NCI-H526 (cell line): ENCODE data around the gene KCNH3.
"Not testable (repeated sequence)": the region's sequence is repeated elsewhere in the genome, so short reads cannot be mapped to it uniquely, and the experiment has no call there.

Experiments
- DNase-seq, 2 experiments: peaks; one replicate each; lab custom pipeline; 2025; lab: John Stamatoyannopoulos, UW

KCNH3 gene

GRCh38 chr12:49538510-49539403 is at the start of gene KCNH3:
TSS of gene KCNH3 (plus strand) at chr12:49539030. CDS start at chr12:49539417, 387 bp downstream.
- peak; percentile 64 to 91 for DNase-seq

- no peak for DNase-seq
These were observed 49.7 kb upstream of the KCNH3 start for GRCh38 chr12:49489154-49489553.

- DNase-seq: no peak
These were observed 49.1 kb upstream of the KCNH3 start for GRCh38 chr12:49489720-49490119.

- DNase-seq: no peak
These were observed 47.0 kb upstream of the KCNH3 start for GRCh38 chr12:49491823-49492222.

- no peak for DNase-seq
These were observed 44.9 kb upstream of the KCNH3 start for GRCh38 chr12:49493900-49494299.

GRCh38 chr12:49496417-49497360 is 42.1 kb upstream of the KCNH3 start:
- no peak for DNase-seq

- no peak for DNase-seq
These were observed 36.9 kb upstream of the KCNH3 start for GRCh38 chr12:49501895-49502294.

GRCh38 chr12:49502590-49502989 is 36.2 kb upstream of the KCNH3 start:
- DNase-seq: no peak

GRCh38 chr12:49503674-49504180 is 35.1 kb upstream of the KCNH3 start:
- no peak for DNase-seq

GRCh38 chr12:49505672-49506071 is 33.2 kb upstream of the KCNH3 start:
- DNase-seq: no peak

GRCh38 chr12:49507139-49507538 is 31.7 kb upstream of the KCNH3 start:
- no peak for DNase-seq

- DNase-seq: not testable (repeated sequence)
These were observed 29.1 kb upstream of the KCNH3 start for GRCh38 chr12:49509681-49510080.

GRCh38 chr12:49511410-49511809 is 27.4 kb upstream of the KCNH3 start:
- DNase-seq: no peak

GRCh38 chr12:49512546-49512945 is 26.3 kb upstream of the KCNH3 start:
- no peak for DNase-seq

- no peak for DNase-seq
These were observed 23.6 kb upstream of the KCNH3 start for GRCh38 chr12:49515266-49515665.

- DNase-seq: no peak
These were observed 19.8 kb upstream of the KCNH3 start for GRCh38 chr12:49518914-49519573.

GRCh38 chr12:49519574-49519936 is 19.3 kb upstream of the KCNH3 start:
- no peak for DNase-seq

GRCh38 chr12:49521389-49521788 is 17.4 kb upstream of the KCNH3 start:
- DNase-seq: no peak

GRCh38 chr12:49524660-49525324 is 14.0 kb upstream of the KCNH3 start:
- no peak for DNase-seq

- no peak for DNase-seq
These were observed 12.9 kb upstream of the KCNH3 start for GRCh38 chr12:49525942-49526341.

- no peak for DNase-seq
These were observed 11.3 kb upstream of the KCNH3 start for GRCh38 chr12:49527361-49528130.
